Activated naive CD8-positive, alpha-beta T cell treated with anti-CD3 and anti-CD28 coated beads for 36 hours (primary cell): ENCODE data around the gene COX5A. TPM values are rescaled to one million over a fixed set of nuclear protein-coding genes. Genes with fewer than 3 reads are reported as not detected.
"Not testable (repeated sequence)": the region's sequence is repeated elsewhere in the genome, so short reads cannot be mapped to it uniquely, and the experiment has no call there.

Experiments used
- DNase-seq: peaks from one replicate; pipeline ENCODE4 v3.0.0; 2021
- H3K27ac Mint-ChIP-seq: one replicate; pipeline ENCODE4 v1.8.0; 2022; ENCODE audit warnings: mild to moderate bottlenecking, moderate library complexity, mixed read lengths
- H3K27me3 Mint-ChIP-seq: one replicate; pipeline ENCODE4 v1.8.0; 2022; ENCODE audit warnings: mild to moderate bottlenecking, mixed read lengths
- H3K36me3 Mint-ChIP-seq: one replicate; pipeline ENCODE4 v1.8.0; 2021; ENCODE audit warnings: mild to moderate bottlenecking, mixed read lengths
- H3K4me1 Mint-ChIP-seq: one replicate; pipeline ENCODE4 v1.8.0; 2021; ENCODE audit warnings: mixed read lengths
- H3K4me3 Mint-ChIP-seq: one replicate; pipeline ENCODE4 v1.8.0; 2022; ENCODE audit warnings: mild to moderate bottlenecking, moderate library complexity, mixed read lengths
- H3K9me3 Mint-ChIP-seq: one replicate; pipeline ENCODE4 v1.8.0; 2022; ENCODE audit warnings: mixed read lengths
- total RNA-seq, 2 experiments: library from RNA; stranded (reverse); gene quantifications; one replicate each; pipeline ENCODE4 v1.2.3, GENCODE V29; 2021

The COX5A gene
- total RNA-seq, 2 experiments from 2014 or later: 352 to 363 TPM

- Mint-ChIP-seq H3K4me3 (no peak overlapping the region), H3K9me3 (no peaks in the 10 kb centered on the region)
These were observed 17.4 kb downstream of the COX5A start for GRCh38 chr15:74920456-74920855.

GRCh38 chr15:74917676-74918075 is 20.2 kb downstream of the COX5A start:
- H3K27ac Mint-ChIP-seq: no peak overlapping the region
- H3K27me3 Mint-ChIP-seq: no peaks in the 10 kb centered on the region
- peaks cover 31% of the 10 kb centered on the region for H3K36me3 Mint-ChIP-seq
- H3K4me3 Mint-ChIP-seq: no peak overlapping the region
- no peaks in the 10 kb centered on the region for H3K9me3 Mint-ChIP-seq
- no peak for DNase-seq
- H3K4me1 Mint-ChIP-seq: no peaks in the 10 kb centered on the region

More at GRCh38 chr15:74920456-74920855, 17.4 kb downstream of the COX5A start:
- Mint-ChIP-seq H3K4me1 (peaks cover 4% of the 10 kb centered on the region), H3K27ac (no peak overlapping the region), H3K27me3 (no peaks in the 10 kb centered on the region), H3K36me3 (peaks cover 34% of the 10 kb centered on the region)
- no peak for DNase-seq

GRCh38 chr15:74913799-74914198 is 24.1 kb downstream of the COX5A start:
- not testable (repeated sequence) for H3K4me3 Mint-ChIP-seq, H3K27ac Mint-ChIP-seq, H3K9me3 Mint-ChIP-seq, DNase-seq, H3K27me3 Mint-ChIP-seq, H3K4me1 Mint-ChIP-seq
- peaks cover 22% of the 10 kb centered on the region for H3K36me3 Mint-ChIP-seq

- no peak for DNase-seq
- no peaks in the 10 kb centered on the region for H3K27me3 Mint-ChIP-seq
- no peak overlapping the region for H3K27ac Mint-ChIP-seq
- no peak overlapping the region for H3K4me3 Mint-ChIP-seq
- H3K9me3 Mint-ChIP-seq: no peaks in the 10 kb centered on the region
- no peaks in the 10 kb centered on the region for H3K4me1 Mint-ChIP-seq
- peaks cover 18% of the 10 kb centered on the region for H3K36me3 Mint-ChIP-seq
These were observed 24.8 kb downstream of the COX5A start for GRCh38 chr15:74913041-74913440.

- no peak overlapping the region for H3K4me3 Mint-ChIP-seq
- peaks cover 25% of the 10 kb centered on the region for H3K4me1 Mint-ChIP-seq
- no peaks in the 10 kb centered on the region for H3K27me3 Mint-ChIP-seq
- no peak overlapping the region for H3K27ac Mint-ChIP-seq
- peaks cover 24% of the 10 kb centered on the region for H3K36me3 Mint-ChIP-seq
- no peak for DNase-seq
- no peaks in the 10 kb centered on the region for H3K9me3 Mint-ChIP-seq
These were observed 29.2 kb downstream of the COX5A start for GRCh38 chr15:74908635-74909034.

- H3K4me3 Mint-ChIP-seq: peak overlapping the region; percentile 92
- no peaks in the 10 kb centered on the region for H3K9me3 Mint-ChIP-seq
- peaks cover 27% of the 10 kb centered on the region for H3K36me3 Mint-ChIP-seq
- no peak for DNase-seq
- peaks cover 26% of the 10 kb centered on the region for H3K4me1 Mint-ChIP-seq
- no peaks in the 10 kb centered on the region for H3K27me3 Mint-ChIP-seq
- peak overlapping the region; percentile 89 for H3K27ac Mint-ChIP-seq
These were observed 30.6 kb downstream of the COX5A start for GRCh38 chr15:74907163-74907870.

- H3K27me3 Mint-ChIP-seq: no peaks in the 10 kb centered on the region
- peak; percentile 81 for DNase-seq
- H3K4me3 Mint-ChIP-seq: peak within 1 kb of the TSS; percentile 92
- peaks cover 29% of the 10 kb centered on the region for H3K4me1 Mint-ChIP-seq
- peaks cover 27% of the 10 kb centered on the region for H3K36me3 Mint-ChIP-seq
- H3K27ac Mint-ChIP-seq: peak within 1 kb of the TSS; percentile 89
- H3K9me3 Mint-ChIP-seq: no peaks in the 10 kb centered on the region
These were observed 31.3 kb downstream of the COX5A start, which contains the start of gene FAM219B for GRCh38 chr15:74906450-74907162. Gene FAM219B (minus strand): TSS chr15:74906851. CDS start chr15:74906800, 51 bp downstream.

- no peaks in the 10 kb centered on the region for H3K27me3 Mint-ChIP-seq
- H3K27ac Mint-ChIP-seq: peak overlapping the region; percentile 70
- H3K9me3 Mint-ChIP-seq: no peaks in the 10 kb centered on the region
- no peak for DNase-seq
- peaks cover 29% of the 10 kb centered on the region for H3K4me1 Mint-ChIP-seq
- H3K4me3 Mint-ChIP-seq: peak overlapping the region; percentile 92
- peaks cover 27% of the 10 kb centered on the region for H3K36me3 Mint-ChIP-seq
These were observed 31.8 kb downstream of the COX5A start for GRCh38 chr15:74906067-74906449.

GRCh38 chr15:74904190-74904805 is 33.6 kb downstream of the COX5A start:
- H3K27ac Mint-ChIP-seq: no peak overlapping the region
- peaks cover 29% of the 10 kb centered on the region for H3K4me1 Mint-ChIP-seq
- H3K9me3 Mint-ChIP-seq: no peaks in the 10 kb centered on the region
- DNase-seq: no peak
- H3K27me3 Mint-ChIP-seq: no peaks in the 10 kb centered on the region
- H3K36me3 Mint-ChIP-seq: peaks cover 36% of the 10 kb centered on the region
- no peak overlapping the region for H3K4me3 Mint-ChIP-seq

GRCh38 chr15:74903676-74904075 is 34.2 kb downstream of the COX5A start:
- Mint-ChIP-seq H3K27ac (peak overlapping the region; percentile 63), H3K27me3 (no peaks in the 10 kb centered on the region), H3K4me3 (no peak overlapping the region)

GRCh38 chr15:74902295-74903075 is 35.4 kb downstream of the COX5A start:
- H3K9me3 Mint-ChIP-seq: no peaks in the 10 kb centered on the region
- peak overlapping the region; percentile 16 for H3K27ac Mint-ChIP-seq
- H3K27me3 Mint-ChIP-seq: no peaks in the 10 kb centered on the region
- peaks cover 29% of the 10 kb centered on the region for H3K4me1 Mint-ChIP-seq
- no peak overlapping the region for H3K4me3 Mint-ChIP-seq
- H3K36me3 Mint-ChIP-seq: peaks cover 32% of the 10 kb centered on the region
- DNase-seq: no peak

More at GRCh38 chr15:74903676-74904075, 34.2 kb downstream of the COX5A start:
- no peak for DNase-seq
- Mint-ChIP-seq H3K9me3 (no peaks in the 10 kb centered on the region), H3K36me3 (peaks cover 32% of the 10 kb centered on the region), H3K4me1 (peaks cover 29% of the 10 kb centered on the region)

- peak; percentile 52 for DNase-seq
- Mint-ChIP-seq H3K9me3 (no peaks in the 10 kb centered on the region), H3K4me3 (no peak overlapping the region), H3K36me3 (peaks cover 30% of the 10 kb centered on the region), H3K4me1 (peaks cover 23% of the 10 kb centered on the region), H3K27me3 (no peaks in the 10 kb centered on the region), H3K27ac (no peak overlapping the region)
These were observed 36.2 kb downstream of the COX5A start for GRCh38 chr15:74901612-74902063.

- H3K4me1 Mint-ChIP-seq: peaks cover 19% of the 10 kb centered on the region
- no peak for DNase-seq
- peak overlapping the region; percentile 56 for H3K27ac Mint-ChIP-seq
- H3K9me3 Mint-ChIP-seq: no peaks in the 10 kb centered on the region
- peaks cover 30% of the 10 kb centered on the region for H3K36me3 Mint-ChIP-seq
- no peak overlapping the region for H3K4me3 Mint-ChIP-seq
- H3K27me3 Mint-ChIP-seq: no peaks in the 10 kb centered on the region
These were observed 40.6 kb downstream of the COX5A start for GRCh38 chr15:74897300-74897701.

- Mint-ChIP-seq H3K36me3 (peaks cover 36% of the 10 kb centered on the region), H3K9me3 (no peaks in the 10 kb centered on the region), H3K27me3 (no peaks in the 10 kb centered on the region), H3K4me1 (peaks cover 18% of the 10 kb centered on the region), H3K4me3 (no peak overlapping the region), H3K27ac (no peak overlapping the region)
- DNase-seq: no peak
These were observed 41.6 kb downstream of the COX5A start for GRCh38 chr15:74896316-74896715.
